SHP77 (cell line): ENCODE data around the gene PIP5K1C.

Source experiments
- DNase-seq, 2 experiments: peaks; one replicate each; lab custom pipeline; 2025; lab: John Stamatoyannopoulos, UW

PIP5K1C gene

GRCh38 chr19:3694361-3695123, 5.7 kb downstream of the PIP5K1C start:
- DNase-seq: no peak

- no peak for DNase-seq
These were observed 7.0 kb downstream of the PIP5K1C start for GRCh38 chr19:3693025-3693925.

GRCh38 chr19:3692141-3693024, 7.9 kb downstream of the PIP5K1C start:
- DNase-seq: no peak

GRCh38 chr19:3691726-3692125, 8.5 kb downstream of the PIP5K1C start:
- DNase-seq: no peak

GRCh38 chr19:3691372-3691716, 8.9 kb downstream of the PIP5K1C start:
- DNase-seq: no peak

- DNase-seq: no peak
These were observed 9.5 kb downstream of the PIP5K1C start for GRCh38 chr19:3690551-3691371.

DNA sequence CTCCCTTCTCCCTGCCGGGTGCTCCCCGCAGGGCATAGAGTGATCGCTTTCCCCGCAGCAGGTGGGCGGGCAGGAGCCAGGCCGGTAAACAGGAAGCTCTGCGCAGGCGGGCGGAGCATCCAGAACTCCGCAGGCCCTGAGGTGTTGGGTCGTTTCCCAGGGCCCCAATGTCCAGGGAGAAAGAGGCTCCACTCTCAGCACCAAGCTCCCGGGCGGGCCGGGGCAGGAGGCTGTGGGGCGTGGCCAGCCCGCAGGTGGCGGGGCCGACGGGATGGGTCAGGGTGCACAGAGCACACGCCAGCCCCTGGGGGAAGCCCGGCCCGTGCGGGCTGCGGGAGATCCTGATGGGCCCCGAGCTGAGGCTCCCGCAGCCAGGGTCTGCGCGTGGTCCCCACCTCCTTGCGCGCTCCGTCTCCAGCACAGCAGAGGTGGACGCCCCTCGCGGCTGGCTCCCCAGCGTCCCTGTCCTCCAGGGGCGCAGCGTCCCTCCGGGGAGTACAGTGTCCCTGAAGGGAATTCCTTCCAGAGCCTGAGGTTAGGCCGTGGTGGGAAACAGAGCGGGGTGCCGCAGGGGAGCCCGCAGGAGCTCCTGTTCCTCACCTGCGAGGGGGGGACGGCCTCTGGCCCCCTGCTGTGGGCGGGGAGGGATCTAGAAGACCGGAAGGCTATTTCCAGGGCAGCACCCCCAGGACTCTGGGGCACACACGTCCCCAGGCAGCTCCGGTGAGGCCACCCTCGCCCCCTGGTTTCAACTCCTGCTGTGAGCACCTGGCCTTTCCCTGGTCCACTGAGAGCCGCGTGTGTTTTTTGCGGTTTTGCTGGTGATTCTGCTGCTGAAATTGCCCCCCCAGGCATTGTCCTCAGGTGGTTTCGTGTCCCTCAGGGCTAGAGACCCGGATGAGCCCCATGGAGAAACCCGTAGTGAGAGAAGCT, 12.2 kb downstream of the PIP5K1C start:
- no peak for DNase-seq

DNA sequence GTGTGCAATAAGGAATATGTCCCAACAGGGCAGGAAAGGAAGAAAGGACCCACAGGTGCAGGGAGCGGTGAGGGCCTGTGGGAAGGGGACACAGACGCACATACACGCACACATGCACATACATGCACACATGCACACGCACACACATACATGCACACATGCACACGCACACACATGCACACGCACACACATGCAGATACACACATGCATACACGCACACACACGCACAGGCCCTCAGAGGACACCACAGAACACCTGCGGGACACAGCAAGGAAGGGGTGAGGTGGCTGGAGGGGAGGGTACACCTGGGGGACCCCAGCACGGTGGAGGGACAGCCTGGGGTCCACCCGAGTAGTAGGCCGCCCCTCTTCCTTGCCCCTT, 12.9 kb downstream of the PIP5K1C start:
- no peak for DNase-seq

- DNase-seq: no peak
These were observed 15.4 kb downstream of the PIP5K1C start for GRCh38 chr19:3684817-3685410.

- no peak for DNase-seq
These were observed 16.0 kb downstream of the PIP5K1C start for GRCh38 chr19:3684054-3684816.

DNA sequence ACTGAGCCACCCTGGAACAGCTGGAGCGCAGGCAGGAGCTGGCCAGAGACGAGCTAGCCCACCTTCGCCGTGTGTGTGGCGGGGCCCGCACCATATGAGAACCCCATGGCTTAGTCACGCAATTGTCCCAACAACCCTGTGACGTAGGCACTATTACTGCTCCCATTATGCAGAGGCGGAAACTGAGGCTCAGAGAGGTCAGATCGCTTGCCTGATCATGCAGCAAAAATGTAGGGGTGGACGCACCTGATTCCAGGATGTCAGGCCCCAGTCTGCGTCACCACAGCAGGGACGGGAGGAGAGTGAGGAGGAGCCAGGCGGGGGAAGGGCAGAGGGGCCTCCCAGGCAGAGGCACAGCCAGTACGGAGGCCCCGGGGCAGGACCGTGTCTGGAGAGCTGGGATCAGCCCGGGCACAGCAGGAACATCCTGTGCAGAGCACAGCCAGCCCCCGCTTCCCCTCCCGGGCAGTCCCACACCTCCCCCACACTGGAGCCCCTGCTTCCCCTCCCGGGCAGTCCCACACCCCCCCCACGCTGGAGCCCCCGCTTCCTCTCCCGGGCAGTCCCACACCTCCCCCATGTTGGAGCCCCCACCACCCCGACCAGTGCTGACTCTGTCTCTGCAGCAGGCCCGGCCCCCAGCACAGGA, 16.7 kb downstream of the PIP5K1C start:
- DNase-seq: no peak

DNA sequence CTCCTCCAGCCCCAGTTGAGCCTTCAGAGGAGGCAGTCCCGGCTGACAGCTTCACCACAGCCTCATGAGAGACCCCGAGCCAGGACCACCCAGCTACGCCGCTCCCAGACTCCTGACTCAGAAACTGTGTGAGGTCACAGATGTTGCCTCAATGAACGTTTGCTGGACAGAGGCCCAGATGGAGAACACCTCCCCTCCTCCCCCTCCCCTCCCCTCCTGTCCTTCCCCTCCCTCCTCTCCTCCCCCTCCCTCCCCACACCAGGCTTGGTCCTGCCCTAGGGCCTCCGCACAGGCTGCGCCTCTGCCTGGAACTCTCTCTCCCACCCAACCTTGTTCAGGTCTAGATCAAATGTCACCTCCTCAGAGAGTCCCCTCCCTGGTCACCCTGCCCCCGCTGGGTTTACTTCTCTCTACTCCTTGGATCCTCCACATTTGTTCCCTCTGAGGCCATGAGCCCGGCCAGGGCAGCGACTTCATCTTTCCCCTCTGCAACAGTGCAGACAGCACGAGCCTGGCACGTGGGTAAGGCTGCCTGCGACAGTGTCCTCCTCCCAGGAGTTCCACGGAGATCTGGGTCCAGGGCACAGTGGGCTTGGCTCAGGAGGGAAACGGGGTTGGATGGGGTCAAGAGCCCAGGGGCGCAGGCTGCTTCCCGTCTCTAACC, 17.4 kb downstream of the PIP5K1C start:
- no peak for DNase-seq

GRCh38 chr19:3682286-3682685, 18.0 kb downstream of the PIP5K1C start:
- no peak for DNase-seq

- no peak for DNase-seq
These were observed 19.3 kb downstream of the PIP5K1C start for GRCh38 chr19:3680939-3681338.

DNA sequence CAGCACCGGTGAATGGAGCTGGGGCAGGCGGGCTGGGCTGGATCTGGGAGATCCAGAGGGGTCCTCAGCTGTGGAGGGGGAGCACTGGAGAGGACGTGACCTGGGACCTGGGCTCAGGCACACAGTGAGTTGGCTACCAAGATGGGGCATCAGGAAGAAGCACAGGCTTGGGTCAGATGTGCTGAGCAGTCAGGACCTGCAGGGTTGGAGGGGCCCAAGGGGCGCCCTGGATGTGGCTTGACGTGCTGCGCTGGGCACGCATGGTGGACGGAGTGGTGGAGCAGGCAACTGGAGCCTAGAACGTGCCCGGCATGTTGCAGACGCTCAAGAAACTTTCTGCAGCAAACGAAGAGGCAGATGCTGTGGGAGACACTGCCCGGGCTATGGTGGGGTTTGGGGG, 20.7 kb downstream of the PIP5K1C start:
- DNase-seq: no peak

- no peak for DNase-seq
These were observed 21.1 kb downstream of the PIP5K1C start for GRCh38 chr19:3679138-3679537.

- DNase-seq: no peak
These were observed 22.1 kb downstream of the PIP5K1C start for GRCh38 chr19:3678188-3678587.
